Smooth muscle cell (in vitro differentiated cells): ENCODE results near the gene PTGIS. TPM values are rescaled to one million over a fixed set of nuclear protein-coding genes. Genes with fewer than 3 reads are reported as not detected.

Experiments used
- DNase-seq: peaks from one replicate; lab custom pipeline; 2025; ENCODE audit not compliant: unreplicated experiment; lab: John Stamatoyannopoulos, UW
- H2AFZ ChIP-seq: fragments of 200-600 bp; sonication (generic); 2 replicates; pipeline ENCODE4 v1.6.0; 2016; ENCODE audit warnings: antibody characterized with exemption, low read depth, mild to moderate bottlenecking
- H3F3A ChIP-seq: fragments of 200-600 bp; sonication (generic); 2 replicates; pipeline ENCODE4 v1.6.0; 2017; ENCODE audit warnings: antibody characterized with exemption, low read depth
- H3K27ac ChIP-seq: fragments of 200-600 bp; sonication (generic); 2 replicates; pipeline ENCODE4 v1.5.1; 2016; ENCODE audit warnings: low read depth, mild to moderate bottlenecking
- H3K27me3 ChIP-seq: fragments of 200-600 bp; sonication (generic); 2 replicates; pipeline ENCODE4 v1.6.1; 2016; ENCODE audit warnings: low read depth, mild to moderate bottlenecking
- H3K36me3 ChIP-seq: fragments of 200-600 bp; sonication (generic); 2 replicates; pipeline ENCODE4 v1.5.1; 2016; ENCODE audit warnings: low read depth
- H3K4me1 ChIP-seq: fragments of 200-600 bp; sonication (generic); 2 replicates; pipeline ENCODE4 v1.5.1; 2016; ENCODE audit warnings: low read depth
- H3K4me2 ChIP-seq: fragments of 200-600 bp; sonication (generic); 2 replicates; pipeline ENCODE4 v1.6.0; 2016; ENCODE audit warnings: mild to moderate bottlenecking
- H3K4me3 ChIP-seq: fragments of 200-600 bp; sonication (generic); 2 replicates; pipeline ENCODE4 v1.5.1; 2016; ENCODE audit warnings: mild to moderate bottlenecking
- H3K79me2 ChIP-seq: fragments of 200-600 bp; sonication (generic); 2 replicates; pipeline ENCODE4 v1.6.0; 2016; ENCODE audit warnings: low read depth, mild to moderate bottlenecking
- H3K9ac ChIP-seq: fragments of 200-600 bp; sonication (generic); 2 replicates; pipeline ENCODE4 v1.6.0; 2016; ENCODE audit warnings: low read depth
- H3K9me3 ChIP-seq: fragments of 200-600 bp; sonication (generic); replicated peaks from 2 replicates; pipeline ENCODE4 v1.5.1; 2016; ENCODE audit warnings: low read depth
- H4K20me1 ChIP-seq: fragments of 200-600 bp; sonication (generic); 2 replicates; pipeline ENCODE4 v1.6.0; 2016; ENCODE audit warnings: low read depth
- CTCF ChIP-seq: fragments of 200-600 bp; sonication (generic); IDR thresholded peaks from 2 replicates; pipeline ENCODE4 v1.5.1; 2017; ENCODE audit warnings: borderline replicate concordance, mild to moderate bottlenecking, antibody characterized with exemption; ENCODE audit not compliant: insufficient read depth, poor library complexity, severe bottlenecking
- WGBS: methylation state at CpG from one replicate; pipeline ENCODE4 v1.1.7; 2016; ENCODE audit warnings: low lambda C conversion rate; 5-methylcytosine and 5-hydroxymethylcytosine counted together
- polyA plus RNA-seq: library from polyadenylated mRNA; unstranded; fragments of >200 nt; fragmentation: Nextera tagmentation; extraction: Ambion mirVana; gene quantifications from 2 replicates; pipeline ENCODE4 v1.2.1, GENCODE V29; 2016
- total RNA-seq: library from RNA; depleted of rRNA; stranded (reverse); fragments of >200 nt; gene quantifications from 2 replicates; pipeline ENCODE4 v1.2.3, GENCODE V29; 2014

Gene PTGIS
- total and polyA plus RNA-seq, 2 experiments from 2014 or later: 0.18 to 0.64 TPM

DNA sequence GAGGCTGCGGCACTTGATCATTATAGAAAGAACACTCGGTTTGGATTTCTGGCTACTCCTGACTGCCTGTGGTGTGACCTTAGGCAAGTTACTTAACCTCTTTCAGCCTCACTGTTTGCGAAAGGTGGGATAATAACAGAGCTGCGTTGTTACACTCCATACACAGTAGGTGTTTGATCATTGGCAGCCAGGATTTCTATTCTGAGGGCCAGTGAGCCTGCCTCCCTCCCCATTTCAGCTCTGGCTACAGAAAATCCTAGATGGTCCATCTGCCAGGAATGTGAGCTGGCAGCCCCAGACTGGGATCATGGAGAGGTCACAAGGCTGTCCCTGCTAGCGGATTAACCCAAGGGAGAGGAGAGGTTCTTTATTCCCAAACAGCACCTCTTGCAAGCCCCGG, 88.2 kb downstream of the PTGIS start:
- 90% methylated on average over 6 of the region's 6 CpGs for WGBS
- no peaks in the 10 kb centered on the region for H3K79me2 ChIP-seq
- no peaks in the 10 kb centered on the region for H3F3A ChIP-seq
- H4K20me1 ChIP-seq: no peaks in the 10 kb centered on the region
- no peak overlapping the region for H3K4me2 ChIP-seq
- H3K9ac ChIP-seq: no peak overlapping the region
- no peak for DNase-seq
- H2AFZ ChIP-seq: no peak overlapping the region
- no peaks in the 10 kb centered on the region for H3K9me3 ChIP-seq
- no peak overlapping the region for H3K4me3 ChIP-seq
- H3K27me3 ChIP-seq: peaks cover 28% of the 10 kb centered on the region
- H3K4me1 ChIP-seq: peaks cover 5% of the 10 kb centered on the region
- TF ChIP-seq CTCF: no peak
- no peak overlapping the region for H3K27ac ChIP-seq
- no peaks in the 10 kb centered on the region for H3K36me3 ChIP-seq

- H4K20me1 ChIP-seq: no peaks in the 10 kb centered on the region
- H2AFZ ChIP-seq: no peak overlapping the region
- no peak for DNase-seq
- no peaks in the 10 kb centered on the region for H3K9me3 ChIP-seq
- H3K4me2 ChIP-seq: no peak overlapping the region
- no peak for TF ChIP-seq CTCF
- no peak overlapping the region for H3K27ac ChIP-seq
- H3K4me1 ChIP-seq: peaks cover 5% of the 10 kb centered on the region
- H3K4me3 ChIP-seq: no peak overlapping the region
- WGBS: 88% methylated on average over 5 of the region's 5 CpGs
- no peaks in the 10 kb centered on the region for H3F3A ChIP-seq
- H3K9ac ChIP-seq: no peak overlapping the region
- H3K36me3 ChIP-seq: no peaks in the 10 kb centered on the region
- peaks cover 21% of the 10 kb centered on the region for H3K27me3 ChIP-seq
- H3K79me2 ChIP-seq: no peaks in the 10 kb centered on the region
These were observed 88.9 kb downstream of the PTGIS start for GRCh38 chr20:49478754-49479689.

DNA sequence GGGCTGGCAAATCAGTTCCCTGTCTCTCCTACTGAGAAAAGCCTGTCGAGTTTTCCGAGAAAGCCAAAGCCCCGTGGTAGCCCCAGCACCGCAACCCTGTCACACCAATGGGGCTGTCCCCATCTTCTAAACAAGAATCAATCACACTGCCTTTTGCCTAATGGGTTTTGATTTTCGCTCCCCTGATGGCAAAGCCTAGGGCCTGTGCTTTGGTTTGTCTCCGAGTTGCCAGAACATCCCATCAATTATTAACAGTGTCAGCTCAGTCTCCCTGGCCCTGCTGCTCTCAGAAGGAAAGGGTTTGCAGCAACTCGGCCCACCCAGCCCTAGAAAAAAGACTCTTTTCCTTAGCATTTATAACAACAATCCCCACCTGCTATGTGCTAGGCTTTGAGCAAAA, 89.7 kb downstream of the PTGIS start:
- Histone ChIP-seq H3K79me2 (no peaks in the 10 kb centered on the region), H3K4me3 (no peak overlapping the region), H3K27ac (no peak overlapping the region), H3K4me1 (peaks cover 5% of the 10 kb centered on the region), H3K4me2 (no peak overlapping the region), H2AFZ (no peak overlapping the region), H4K20me1 (no peaks in the 10 kb centered on the region), H3F3A (no peaks in the 10 kb centered on the region), H3K27me3 (peaks cover 16% of the 10 kb centered on the region), H3K9me3 (no peaks in the 10 kb centered on the region), H3K36me3 (no peaks in the 10 kb centered on the region), H3K9ac (no peak overlapping the region)
- 88% methylated on average over 7 of the region's 7 CpGs for WGBS
- no peak for DNase-seq
- TF ChIP-seq CTCF: no peak

- Histone ChIP-seq H3K79me2 (no peaks in the 10 kb centered on the region), H3K9me3 (no peaks in the 10 kb centered on the region), H2AFZ (no peak overlapping the region), H3K27ac (no peak overlapping the region), H3K9ac (no peak overlapping the region), H3K27me3 (peaks cover 9% of the 10 kb centered on the region), H3F3A (no peaks in the 10 kb centered on the region), H3K4me3 (no peak overlapping the region), H4K20me1 (no peaks in the 10 kb centered on the region), H3K4me1 (peaks cover 5% of the 10 kb centered on the region), H3K36me3 (no peaks in the 10 kb centered on the region), H3K4me2 (no peak overlapping the region)
- no peak for DNase-seq
- no peak for TF ChIP-seq CTCF
- WGBS: 82% methylated on average over 3 of the region's 3 CpGs
These were observed 90.7 kb downstream of the PTGIS start for GRCh38 chr20:49477200-49477599.
